Panc1 (cell line): ENCODE data around the gene GTSE1.

ENCODE experiments used
- POLR2AphosphoS5 ChIP-seq: IDR thresholded peaks from 2 replicates; pipeline ENCODE4 v1.6.1; 2012; ENCODE audit warnings: mild to moderate bottlenecking, low read depth, low read length, moderate library complexity
- TF ChIP-seq, protein P1 (sequence below): fragments of 450-650 bp; IDR thresholded peaks from 2 replicates; pipeline ENCODE4 v1.5.1; 2017; ENCODE audit warnings: mild to moderate bottlenecking
- TF ChIP-seq, protein P2 (sequence below), 2 experiments: IDR thresholded peaks; 2 replicates each; pipeline ENCODE4 v1.6.1; 2011 to 2012; ENCODE audit warnings: low read depth in 2 of 2, control low read depth in 1 of 2, low read length in 1 of 2, mild to moderate bottlenecking in 1 of 2, moderate library complexity in 1 of 2; ENCODE audit not compliant: insufficient read depth in 1 of 2

DNA sequence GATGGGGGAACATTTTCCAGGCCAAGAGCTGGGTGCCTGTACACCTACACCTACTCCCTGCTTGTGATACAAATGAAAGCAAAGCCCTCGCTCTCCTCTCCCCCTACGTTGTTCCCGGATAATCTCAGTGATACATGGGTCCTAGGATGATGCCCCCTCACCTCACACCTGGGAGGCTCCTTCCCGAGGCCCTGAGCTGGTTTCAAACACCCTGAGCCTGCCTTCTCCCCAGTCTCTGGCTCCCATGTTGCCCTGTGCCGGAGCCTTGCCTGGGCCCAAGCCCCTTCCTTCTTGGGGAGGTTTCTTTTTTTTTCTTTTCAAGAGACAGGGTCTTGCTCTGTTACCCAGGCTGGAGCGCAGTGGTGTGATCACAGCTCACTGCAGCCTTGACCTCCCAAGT lies 62.1 kb downstream of the GTSE1 start:
- TF ChIP-seq, protein P1, sequence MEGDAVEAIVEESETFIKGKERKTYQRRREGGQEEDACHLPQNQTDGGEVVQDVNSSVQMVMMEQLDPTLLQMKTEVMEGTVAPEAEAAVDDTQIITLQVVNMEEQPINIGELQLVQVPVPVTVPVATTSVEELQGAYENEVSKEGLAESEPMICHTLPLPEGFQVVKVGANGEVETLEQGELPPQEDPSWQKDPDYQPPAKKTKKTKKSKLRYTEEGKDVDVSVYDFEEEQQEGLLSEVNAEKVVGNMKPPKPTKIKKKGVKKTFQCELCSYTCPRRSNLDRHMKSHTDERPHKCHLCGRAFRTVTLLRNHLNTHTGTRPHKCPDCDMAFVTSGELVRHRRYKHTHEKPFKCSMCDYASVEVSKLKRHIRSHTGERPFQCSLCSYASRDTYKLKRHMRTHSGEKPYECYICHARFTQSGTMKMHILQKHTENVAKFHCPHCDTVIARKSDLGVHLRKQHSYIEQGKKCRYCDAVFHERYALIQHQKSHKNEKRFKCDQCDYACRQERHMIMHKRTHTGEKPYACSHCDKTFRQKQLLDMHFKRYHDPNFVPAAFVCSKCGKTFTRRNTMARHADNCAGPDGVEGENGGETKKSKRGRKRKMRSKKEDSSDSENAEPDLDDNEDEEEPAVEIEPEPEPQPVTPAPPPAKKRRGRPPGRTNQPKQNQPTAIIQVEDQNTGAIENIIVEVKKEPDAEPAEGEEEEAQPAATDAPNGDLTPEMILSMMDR: no peak
- TF ChIP-seq, protein P2, sequence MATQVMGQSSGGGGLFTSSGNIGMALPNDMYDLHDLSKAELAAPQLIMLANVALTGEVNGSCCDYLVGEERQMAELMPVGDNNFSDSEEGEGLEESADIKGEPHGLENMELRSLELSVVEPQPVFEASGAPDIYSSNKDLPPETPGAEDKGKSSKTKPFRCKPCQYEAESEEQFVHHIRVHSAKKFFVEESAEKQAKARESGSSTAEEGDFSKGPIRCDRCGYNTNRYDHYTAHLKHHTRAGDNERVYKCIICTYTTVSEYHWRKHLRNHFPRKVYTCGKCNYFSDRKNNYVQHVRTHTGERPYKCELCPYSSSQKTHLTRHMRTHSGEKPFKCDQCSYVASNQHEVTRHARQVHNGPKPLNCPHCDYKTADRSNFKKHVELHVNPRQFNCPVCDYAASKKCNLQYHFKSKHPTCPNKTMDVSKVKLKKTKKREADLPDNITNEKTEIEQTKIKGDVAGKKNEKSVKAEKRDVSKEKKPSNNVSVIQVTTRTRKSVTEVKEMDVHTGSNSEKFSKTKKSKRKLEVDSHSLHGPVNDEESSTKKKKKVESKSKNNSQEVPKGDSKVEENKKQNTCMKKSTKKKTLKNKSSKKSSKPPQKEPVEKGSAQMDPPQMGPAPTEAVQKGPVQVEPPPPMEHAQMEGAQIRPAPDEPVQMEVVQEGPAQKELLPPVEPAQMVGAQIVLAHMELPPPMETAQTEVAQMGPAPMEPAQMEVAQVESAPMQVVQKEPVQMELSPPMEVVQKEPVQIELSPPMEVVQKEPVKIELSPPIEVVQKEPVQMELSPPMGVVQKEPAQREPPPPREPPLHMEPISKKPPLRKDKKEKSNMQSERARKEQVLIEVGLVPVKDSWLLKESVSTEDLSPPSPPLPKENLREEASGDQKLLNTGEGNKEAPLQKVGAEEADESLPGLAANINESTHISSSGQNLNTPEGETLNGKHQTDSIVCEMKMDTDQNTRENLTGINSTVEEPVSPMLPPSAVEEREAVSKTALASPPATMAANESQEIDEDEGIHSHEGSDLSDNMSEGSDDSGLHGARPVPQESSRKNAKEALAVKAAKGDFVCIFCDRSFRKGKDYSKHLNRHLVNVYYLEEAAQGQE (IDR thresholded peaks at IDR 0.05; ENCODE audit: insufficient read depth in 1 of 2, low read depth in 2 of 2, low read length in 1 of 2): no peak
- no peak for TF ChIP-seq POLR2AphosphoS5
